GM21447 (cell line): ENCODE results near the gene LEUTX.
"Not testable (repeated sequence)": the region's sequence is repeated elsewhere in the genome, so short reads cannot be mapped to it uniquely, and the experiment has no call there.

ENCODE experiments used
- ATAC-seq: cut with Tn5 transposase; IDR thresholded peaks from one replicate; pipeline ENCODE4 v1.9.1; 2021; ENCODE audit not compliant: unreplicated experiment

Gene LEUTX

GRCh38 chr19:39768786-39769185 lies 9.9 kb upstream of the LEUTX start:
- ATAC-seq = no peak

DNA sequence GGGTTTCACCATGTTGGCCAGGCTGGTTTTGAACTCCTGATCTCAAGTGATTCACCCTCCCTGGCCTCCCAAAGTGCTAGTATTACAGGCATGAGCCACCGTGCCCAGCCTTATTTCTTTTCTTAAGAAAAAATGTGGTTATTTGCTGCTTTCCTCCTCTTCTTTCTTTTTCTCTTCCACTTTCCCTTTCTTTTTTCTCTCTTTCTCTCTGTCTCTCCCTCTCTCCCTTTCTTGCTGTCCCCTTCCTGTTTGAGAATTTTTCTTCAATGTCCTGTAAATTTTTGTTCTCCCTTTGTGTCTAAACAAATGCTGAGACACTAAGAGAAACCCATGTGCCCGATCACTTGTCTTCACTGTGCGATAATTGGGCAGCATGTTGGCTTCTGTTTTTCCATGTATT lies 2.2 kb downstream of the LEUTX start:
- no peak for ATAC-seq

DNA sequence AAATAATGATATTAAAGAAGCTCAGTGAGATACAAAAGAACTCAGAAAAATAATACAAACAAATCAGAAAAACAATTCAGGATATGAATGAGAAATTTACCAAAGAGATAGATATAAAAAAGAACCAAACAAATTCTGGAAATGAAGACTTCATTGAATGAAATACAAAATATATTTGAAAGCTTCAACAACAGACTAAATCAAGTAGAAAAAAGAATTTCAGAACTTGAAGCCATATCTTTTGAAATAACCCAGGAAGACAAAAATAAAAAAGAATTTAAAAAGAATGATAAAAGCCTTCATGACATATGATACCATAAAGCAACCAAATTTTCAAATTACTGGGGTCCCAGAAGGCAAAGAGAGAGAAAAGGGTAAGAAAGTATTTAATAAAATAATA lies 9.6 kb downstream of the LEUTX start:
- ATAC-seq = no peak

GRCh38 chr19:39792999-39793546 lies 14.4 kb downstream of the LEUTX start:
- ATAC-seq = peak; percentile 58

DNA sequence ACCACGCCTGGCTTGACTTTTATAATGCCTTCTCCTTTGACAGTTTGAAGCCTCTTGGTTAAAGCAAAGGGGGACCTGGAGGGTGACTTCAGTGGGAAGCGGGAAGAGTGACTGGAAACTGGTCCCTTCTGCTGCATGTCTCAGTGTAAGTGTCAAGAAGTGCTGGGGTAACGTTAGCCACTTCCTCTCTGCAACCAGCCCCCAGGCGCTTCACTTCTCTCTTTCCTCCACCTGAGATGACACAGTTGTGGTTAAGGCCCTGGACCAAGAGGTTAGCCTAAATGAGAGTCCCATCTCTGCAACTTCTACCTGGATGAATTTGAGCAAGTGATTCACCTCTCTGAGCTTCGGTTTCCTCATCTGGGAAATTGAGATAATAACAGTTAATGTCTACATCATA lies 16.3 kb downstream of the LEUTX start:
- peak; percentile 50 for ATAC-seq

DNA sequence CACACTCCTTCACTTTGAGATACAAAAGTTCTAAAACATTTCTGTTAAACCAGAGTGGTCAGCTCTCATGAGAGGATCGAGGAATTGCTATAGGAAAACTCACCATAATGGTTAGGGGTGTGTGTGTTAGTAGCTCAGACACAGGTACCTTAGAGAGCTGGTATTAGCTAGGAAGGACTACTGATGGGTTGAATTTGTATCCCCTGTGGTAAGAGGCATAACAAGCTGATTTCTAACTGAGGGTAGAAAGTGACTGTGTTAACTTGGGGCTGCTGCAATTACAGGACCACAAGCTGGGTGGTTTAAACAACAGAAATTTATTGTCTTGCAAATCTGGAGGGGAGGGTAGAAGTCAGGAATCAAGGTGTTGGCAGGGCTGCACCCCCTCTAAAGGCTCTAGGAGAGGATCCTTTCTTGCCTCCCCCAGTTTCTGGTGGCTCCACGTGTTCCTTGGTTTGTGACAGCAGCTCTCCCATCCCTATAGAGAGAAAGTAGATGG lies 17.4 kb downstream of the LEUTX start:
- no peak for ATAC-seq

GRCh38 chr19:39797083-39797482 lies 18.4 kb downstream of the LEUTX start:
- no peak for ATAC-seq

DNA sequence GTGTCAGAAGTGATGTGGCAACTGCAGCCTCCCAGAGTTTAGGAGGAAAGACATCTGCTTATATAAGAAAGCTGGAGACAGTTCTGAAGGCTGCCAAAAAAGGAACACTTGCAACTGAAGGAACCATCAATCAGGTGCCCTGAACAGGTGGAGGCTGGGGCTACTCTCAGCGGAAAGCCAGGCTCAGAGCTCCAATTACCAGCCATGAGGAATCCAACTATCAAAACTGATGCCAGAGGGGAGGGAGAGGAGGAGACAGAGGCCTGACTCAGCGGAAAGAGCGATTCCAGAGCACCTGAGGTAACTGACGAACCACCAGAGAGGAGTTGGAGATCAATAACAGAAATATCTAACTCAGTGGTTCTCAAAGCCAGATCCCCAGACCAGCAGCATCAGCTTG lies 24.3 kb downstream of the LEUTX start:
- ATAC-seq = no peak

- no peak for ATAC-seq
Observed at GRCh38 chr19:39805104-39805503, 26.4 kb downstream of the LEUTX start.

- ATAC-seq = no peak
Observed at GRCh38 chr19:39807846-39808364, 29.3 kb downstream of the LEUTX start.

- not testable (repeated sequence) for ATAC-seq
Observed at GRCh38 chr19:39808688-39809087, 30.0 kb downstream of the LEUTX start.

DNA sequence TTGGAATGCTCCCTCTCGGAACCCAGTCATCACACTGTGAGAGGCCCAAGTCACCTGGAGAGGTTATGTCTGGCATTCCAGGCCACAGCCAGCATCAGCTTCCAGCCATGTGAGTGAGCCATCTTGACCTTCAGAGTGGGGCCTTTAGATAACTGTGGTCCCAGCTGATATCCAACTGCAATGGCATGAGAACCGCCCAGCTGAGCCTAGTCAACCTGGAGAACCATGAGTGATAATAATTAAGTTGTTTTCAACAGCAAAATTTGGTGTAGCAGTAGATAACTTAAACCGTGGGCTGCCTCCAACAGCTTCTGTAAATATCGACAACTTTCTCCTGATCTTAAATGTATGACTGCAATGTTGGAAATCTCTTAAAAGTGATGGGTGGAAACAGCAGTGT lies 30.7 kb downstream of the LEUTX start:
- no peak for ATAC-seq

- no peak for ATAC-seq
Observed at GRCh38 chr19:39810424-39810823, 31.8 kb downstream of the LEUTX start.

DNA sequence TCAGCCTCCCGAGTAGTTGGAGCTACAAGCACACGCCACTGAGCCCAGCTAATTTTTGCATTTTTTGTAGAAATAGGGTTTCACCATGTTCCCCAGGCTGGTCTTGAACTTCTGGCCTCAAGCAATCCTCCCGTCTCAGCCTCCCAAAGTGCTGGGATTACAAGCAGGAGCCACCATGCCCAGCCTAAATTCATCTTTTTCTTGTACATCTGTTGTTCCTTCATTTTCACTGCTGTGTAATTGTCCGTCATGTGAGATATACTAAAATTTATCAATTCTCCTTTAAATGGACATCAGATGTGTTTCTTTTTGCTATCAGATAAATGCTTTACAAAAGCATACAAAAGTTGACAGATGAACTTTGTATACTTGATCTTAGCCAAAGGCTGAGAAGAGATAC lies 32.4 kb downstream of the LEUTX start:
- ATAC-seq = no peak

GRCh38 chr19:39813264-39813993 lies 34.8 kb downstream of the LEUTX start:
- no peak for ATAC-seq

GRCh38 chr19:39814111-39814510 lies 35.5 kb downstream of the LEUTX start:
- not testable (repeated sequence) for ATAC-seq

DNA sequence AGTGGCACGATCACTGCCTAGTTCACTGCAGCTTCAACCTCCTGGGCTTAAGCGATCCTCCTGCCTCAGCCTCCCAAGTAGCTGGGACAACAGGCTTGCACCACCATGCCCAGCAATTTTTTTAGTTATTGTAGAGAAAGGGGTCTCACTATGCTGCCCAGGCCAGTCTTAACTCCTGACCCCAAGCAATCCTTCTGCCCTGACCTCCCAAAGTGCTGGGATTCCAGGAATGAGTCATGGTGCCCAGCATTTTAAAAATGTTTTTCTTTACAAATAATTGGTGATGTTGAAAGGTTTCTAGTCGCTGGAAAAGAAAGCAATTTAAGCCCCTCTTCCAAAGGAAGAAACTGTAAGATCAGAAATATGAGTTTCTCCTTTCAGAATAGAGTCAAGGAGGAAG lies 35.9 kb downstream of the LEUTX start:
- ATAC-seq = no peak

GRCh38 chr19:39816287-39817048 lies 37.8 kb downstream of the LEUTX start:
- ATAC-seq = no peak

GRCh38 chr19:39817888-39818561 lies 39.4 kb downstream of the LEUTX start:
- ATAC-seq = no peak

DNA sequence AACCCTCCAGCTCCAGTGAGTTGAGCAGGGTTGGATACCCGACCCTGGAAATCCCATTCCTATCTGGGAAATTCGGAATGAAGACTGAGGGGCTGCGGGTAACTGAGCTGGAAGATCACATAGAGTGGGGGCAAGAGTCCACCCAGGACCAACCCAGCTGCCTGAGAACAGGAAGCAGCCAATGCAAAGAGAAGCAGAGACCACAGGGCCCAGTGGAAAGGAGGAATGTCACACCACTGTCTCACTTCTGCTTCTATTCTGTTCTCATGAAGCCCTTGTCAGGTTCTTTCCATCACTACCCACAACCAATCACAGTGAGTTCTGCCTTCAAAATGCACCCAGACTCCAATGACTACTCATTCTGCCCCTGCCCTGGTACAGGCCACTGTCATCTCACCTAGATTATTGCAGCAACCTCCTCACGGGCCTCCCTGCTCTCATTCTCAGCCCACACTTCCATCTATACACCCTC lies 40.0 kb downstream of the LEUTX start:
- ATAC-seq = peak; percentile 83

DNA sequence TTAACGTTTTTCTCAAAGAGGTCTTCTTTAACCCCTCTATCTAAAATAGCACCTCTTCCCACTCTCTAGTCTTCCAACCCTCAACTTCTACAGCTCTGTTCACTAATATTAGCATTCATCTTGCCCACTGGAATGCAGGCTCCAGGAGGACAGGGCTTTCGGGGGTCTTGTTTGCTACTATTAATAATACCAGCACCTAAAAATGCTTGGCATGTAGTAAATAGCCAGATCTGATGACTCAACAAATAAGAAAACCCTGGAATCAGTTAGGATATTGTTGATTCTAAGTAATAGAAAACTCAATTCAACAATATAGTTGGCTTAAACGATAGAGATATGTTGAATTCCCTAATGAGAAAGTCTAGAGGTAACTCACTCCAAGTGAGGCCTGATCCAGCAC lies 41.1 kb downstream of the LEUTX start:
- no peak for ATAC-seq
